Tibial nerve (tissue), 3 donors: Measurements from ENCODE around the gene MRTFA.

ENCODE experiments used
- POLR2A ChIP-seq, 2 donors: fragments of 450-650 bp; IDR thresholded peaks; one replicate each; pipeline ENCODE4 v1.6.1; 2017; ENCODE audit warnings: antibody characterized with exemption in 2 of 2, mild to moderate bottlenecking in 2 of 2, moderate library complexity in 2 of 2
- TF ChIP-seq, protein P1 (sequence below), 5 experiments: fragments of 200-600 bp in 3 of 5; fragments of 450-650 bp in 2 of 5; sonication (generic) in 3 of 5; IDR thresholded peaks; one replicate each; pipeline ENCODE4 v1.5.1; 2016 to 2019; ENCODE audit warnings: antibody characterized with exemption in 5 of 5, mild to moderate bottlenecking in 3 of 5, moderate library complexity in 2 of 5

DNA sequence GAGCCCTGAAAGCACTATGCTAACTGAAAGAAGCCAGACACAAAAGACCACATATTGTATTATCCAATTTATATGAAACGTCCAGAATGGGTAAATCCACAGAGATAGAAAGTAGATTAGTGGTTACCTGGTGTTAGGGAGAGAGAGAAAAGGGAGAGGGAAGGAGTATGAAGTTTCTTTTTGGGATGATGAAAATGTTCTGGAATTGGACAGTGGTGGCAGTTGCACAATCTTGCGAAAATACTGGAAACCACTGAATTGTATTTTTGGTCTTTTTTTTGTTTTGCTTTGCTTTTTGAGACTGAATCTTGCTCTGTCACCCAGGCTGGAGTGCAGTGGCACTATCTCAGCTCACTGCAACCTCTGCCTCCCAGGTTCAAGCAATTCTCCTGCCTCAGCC lies 63.5 kb downstream of the MRTFA start:
- TF ChIP-seq, protein P1, sequence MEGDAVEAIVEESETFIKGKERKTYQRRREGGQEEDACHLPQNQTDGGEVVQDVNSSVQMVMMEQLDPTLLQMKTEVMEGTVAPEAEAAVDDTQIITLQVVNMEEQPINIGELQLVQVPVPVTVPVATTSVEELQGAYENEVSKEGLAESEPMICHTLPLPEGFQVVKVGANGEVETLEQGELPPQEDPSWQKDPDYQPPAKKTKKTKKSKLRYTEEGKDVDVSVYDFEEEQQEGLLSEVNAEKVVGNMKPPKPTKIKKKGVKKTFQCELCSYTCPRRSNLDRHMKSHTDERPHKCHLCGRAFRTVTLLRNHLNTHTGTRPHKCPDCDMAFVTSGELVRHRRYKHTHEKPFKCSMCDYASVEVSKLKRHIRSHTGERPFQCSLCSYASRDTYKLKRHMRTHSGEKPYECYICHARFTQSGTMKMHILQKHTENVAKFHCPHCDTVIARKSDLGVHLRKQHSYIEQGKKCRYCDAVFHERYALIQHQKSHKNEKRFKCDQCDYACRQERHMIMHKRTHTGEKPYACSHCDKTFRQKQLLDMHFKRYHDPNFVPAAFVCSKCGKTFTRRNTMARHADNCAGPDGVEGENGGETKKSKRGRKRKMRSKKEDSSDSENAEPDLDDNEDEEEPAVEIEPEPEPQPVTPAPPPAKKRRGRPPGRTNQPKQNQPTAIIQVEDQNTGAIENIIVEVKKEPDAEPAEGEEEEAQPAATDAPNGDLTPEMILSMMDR (IDR thresholded peaks at IDR 0.05), result no peak
- TF ChIP-seq POLR2A (IDR thresholded peaks at IDR 0.05), result no peak
